GM19463 (cell line): ENCODE results near the gene C16orf46.

Experiments
- ATAC-seq: cut with Tn5 transposase; IDR thresholded peaks from one replicate; pipeline ENCODE4 v1.9.1; 2021; ENCODE audit warnings: mild to moderate bottlenecking, moderate library complexity; ENCODE audit not compliant: unreplicated experiment

The C16orf46 gene

GRCh38 chr16:81076566-81077075 lies 417 bp downstream of the C16orf46 start:
- ATAC-seq = peak; percentile 77

DNA sequence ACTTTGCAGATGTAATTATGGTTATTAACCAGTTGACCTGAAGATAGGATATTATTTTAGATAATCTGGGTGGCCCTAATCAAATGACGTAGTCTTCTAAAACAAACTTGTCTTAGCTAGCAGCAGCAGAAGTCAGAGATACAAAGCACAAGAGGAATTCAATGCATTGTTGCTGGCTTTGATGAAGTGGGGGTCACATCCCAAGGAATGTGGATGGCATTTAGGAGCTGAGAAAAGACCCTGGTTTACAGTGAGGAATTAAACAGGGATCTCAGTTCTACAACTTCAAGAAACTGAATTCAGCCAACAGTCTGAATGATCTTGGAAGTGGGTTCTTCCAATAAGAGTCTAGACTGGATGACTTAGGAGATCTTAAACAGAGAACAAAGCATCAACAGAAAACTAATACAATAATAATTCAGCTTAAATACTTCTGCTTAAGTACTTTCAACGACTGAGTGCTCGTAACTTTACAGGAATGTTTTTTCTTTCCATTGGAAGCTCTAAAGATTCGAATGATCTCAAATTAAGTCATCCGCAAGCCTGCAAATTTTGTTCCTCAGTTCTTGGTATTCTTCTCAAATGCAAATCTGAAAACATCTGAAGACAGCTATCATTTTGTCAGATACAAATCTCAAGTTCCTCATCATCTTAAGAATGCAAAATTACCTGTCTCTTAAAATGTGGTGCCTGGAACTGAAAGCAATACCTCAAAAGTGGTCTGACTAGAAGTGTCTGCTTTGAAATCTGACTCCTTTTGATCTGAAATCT lies 3.3 kb downstream of the C16orf46 start:
- ATAC-seq = no peak

DNA sequence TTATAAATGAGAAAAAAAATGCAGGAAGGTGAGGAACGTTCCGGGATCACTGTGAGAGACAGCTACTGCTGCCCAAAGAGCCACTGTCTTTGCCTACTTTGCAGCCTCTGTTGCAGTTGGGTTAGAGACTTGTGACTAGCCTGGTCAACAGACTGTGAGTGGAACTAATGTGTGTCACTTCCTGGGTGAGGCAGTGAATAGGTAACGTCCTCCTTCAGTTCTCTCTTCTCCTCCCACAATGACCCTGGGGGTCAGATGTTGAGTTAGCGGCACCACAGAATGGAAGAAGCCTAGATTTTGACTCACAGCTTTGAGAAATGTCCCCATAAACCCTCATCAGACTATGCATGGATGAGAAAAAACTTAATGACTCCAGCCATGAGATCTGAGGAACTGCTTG lies 5.2 kb downstream of the C16orf46 start:
- no peak for ATAC-seq

DNA sequence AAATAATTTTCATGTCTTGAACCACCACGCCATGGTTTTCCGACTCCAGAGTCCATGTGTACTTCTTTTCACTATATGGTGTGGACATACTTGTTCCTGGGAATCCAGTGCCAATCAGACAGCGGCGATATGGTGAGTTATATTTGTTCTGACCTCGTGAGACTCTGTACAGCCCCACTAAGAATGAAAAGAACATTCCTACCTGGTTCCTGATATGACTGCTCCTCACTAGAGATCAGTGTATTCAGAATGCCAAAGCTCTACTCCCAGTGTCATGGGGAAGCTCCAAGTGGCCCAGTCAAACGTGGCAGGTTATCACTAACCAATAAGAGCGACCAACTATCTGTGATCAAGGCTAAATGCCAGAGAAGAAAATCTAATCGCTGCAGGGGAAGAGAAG lies 6.1 kb downstream of the C16orf46 start:
- no peak for ATAC-seq

DNA sequence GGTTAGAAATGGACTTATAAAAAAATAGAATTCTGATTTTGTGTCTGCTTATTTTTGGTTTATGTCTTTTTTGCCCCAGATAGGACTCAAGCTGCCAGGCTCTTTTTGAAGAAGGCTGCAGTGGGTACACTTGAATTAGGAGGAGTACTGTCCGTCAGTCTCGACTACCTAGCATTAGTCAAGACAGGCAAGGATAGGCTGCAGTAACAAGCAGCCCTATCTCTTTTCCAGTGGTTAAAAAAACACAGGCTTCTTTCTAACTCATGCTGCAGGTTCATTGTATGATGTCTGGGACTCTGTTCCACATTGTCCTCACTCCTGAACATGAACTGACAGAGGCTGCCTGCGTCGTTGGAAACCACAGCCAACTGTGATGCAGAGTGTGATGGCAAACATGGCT lies 8.0 kb downstream of the C16orf46 start:
- no peak for ATAC-seq

GRCh38 chr16:81067166-81067565 lies 9.9 kb downstream of the C16orf46 start:
- no peak for ATAC-seq

DNA sequence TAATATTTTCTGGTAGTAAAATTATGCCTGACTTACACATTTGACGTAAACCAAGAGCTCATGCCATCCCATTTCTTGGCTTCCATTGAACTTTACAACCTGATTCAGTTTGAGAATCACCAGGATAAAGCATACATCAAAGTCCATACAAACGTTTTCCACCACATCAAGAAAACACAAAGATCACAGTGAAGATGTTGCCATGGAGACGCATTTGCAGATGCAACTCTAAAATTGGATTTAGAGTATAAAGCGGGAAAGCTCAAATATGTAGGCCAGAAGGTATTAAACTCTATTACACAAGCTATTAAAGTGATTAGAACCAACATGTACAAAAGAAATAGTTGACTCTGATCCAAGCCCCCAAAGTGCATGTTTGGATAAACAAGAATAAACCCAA lies 10.4 kb downstream of the C16orf46 start:
- no peak for ATAC-seq

DNA sequence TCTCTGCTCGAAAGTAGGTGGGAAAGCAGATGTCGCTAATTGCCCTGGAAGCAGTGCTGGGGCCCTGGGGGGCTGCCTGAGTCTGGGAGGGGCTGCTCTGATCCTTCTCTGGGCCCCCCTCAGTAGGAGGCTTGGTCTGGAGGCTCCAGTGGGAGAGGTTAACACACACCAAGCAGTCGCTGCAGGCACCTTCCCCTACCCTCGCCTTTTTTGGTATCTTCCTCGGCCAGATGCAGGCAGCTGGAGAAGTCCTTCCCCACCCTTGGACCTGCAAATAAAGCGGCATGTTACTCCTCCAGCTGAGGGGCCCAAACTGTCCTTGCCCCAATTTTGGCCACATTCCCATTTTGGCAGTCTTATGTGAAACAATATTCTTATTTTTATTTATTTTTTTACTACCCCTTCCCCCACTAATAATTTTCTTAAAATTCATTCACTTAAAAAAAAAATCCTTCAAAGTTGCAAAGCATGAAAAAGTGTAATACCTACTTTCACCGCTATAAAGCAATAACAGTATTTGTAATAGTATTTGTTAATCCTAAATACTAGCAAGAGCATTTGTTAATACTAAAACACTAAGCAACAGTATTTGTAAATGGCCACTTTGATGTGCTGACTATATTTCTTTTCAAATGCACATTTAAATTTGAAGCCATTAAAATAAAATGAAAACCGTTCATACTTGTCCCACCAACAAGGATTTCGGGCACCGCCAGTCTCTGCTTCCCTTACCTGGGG lies 15.0 kb downstream of the C16orf46 start:
- no peak for ATAC-seq

- no peak for ATAC-seq
Observed at GRCh38 chr16:81061307-81061640, 15.8 kb downstream of the C16orf46 start.

DNA sequence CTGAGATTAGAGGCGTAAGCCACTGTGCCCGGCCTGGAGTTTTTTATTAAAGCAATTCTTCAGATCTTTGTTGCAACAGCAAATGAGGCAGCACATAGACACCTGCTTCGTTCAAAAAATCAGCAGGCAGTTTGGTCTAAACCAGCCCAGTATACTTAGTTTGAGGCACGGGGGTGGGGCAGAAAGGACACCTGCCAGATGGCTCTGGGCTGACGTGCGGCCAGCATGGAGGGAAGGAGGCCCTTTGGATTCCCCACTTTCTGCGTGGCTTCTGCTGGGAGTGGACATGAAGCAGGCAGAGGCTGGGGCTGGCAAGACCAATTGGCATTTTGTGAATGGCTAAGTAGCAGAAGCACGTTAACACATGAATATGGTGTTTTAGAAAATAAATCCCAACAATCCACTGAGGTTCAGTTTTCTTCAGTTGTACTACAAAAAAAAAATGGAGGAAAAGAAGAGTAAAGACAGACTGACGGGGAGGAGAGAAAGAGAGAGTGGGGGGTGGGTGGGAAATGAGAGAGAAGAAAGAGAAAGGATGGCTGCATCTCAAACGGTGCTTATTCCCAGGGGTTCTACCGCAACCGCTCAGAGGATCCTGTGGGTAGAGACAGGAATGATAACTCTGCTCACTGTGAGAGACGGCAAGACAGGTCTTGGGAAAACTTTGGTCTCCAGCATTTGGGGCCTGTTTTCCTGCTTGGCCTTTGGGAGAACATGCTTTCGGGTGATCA lies 16.3 kb downstream of the C16orf46 start:
- no peak for ATAC-seq

DNA sequence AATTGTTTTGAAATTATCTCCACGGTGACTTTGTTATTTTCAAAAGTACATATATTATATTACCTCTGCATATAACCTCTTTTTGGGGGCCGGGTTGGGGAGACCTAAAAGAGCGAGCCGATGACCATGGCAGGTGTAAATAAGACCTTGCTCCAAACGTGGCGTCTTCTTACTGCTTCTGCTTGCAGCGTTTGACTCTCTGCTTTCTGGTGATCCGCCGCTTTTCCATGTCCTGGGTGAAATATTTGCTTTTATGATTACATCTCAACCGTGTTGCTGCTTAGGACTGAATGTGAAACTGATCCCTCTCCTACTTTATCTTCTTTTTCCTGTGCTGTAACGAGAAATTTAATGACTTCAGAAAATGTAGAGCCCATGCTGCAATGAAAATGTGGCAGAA lies 23.3 kb downstream of the C16orf46 start:
- ATAC-seq = no peak

DNA sequence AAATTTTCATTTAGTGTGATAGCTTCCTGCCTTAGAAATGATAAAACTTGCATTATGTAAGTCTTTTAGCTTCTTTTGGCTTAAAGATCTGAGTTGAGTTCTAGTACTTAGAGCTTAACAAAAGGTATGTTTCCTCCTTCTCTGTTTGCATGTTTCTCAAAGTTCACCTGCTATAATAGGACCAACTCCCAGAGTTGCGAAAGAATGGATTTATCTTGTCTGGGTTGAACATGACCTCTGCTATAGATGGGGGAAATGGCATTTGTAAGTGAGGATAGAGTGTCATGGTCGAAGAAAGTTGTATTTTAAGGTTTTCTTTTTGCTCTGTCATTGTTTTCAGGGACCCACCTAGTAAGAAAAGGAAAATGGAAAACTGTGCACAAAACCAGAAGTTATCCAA lies 34.2 kb downstream of the C16orf46 start:
- no peak for ATAC-seq

- ATAC-seq = no peak
Observed at GRCh38 chr16:81041696-81042095, 35.3 kb downstream of the C16orf46 start.

DNA sequence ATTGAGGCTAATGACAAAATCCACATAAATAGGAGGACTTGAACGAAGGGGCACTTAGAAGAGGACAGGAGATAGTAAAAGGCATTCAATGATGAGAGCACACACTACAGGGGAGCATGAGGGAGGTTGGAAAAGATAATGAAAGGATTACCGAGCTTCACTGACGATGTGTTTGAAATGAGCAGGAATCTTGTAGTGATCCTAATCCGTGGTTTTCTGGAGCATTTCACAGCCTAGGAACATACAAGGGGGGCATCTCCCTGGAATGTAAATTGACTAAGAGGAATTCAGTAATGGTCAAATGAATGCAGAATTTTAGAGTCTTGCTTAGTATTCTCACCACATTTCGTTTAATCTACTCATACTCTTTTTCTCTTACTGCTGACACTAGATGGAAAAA lies 36.2 kb downstream of the C16orf46 start:
- ATAC-seq = no peak

DNA sequence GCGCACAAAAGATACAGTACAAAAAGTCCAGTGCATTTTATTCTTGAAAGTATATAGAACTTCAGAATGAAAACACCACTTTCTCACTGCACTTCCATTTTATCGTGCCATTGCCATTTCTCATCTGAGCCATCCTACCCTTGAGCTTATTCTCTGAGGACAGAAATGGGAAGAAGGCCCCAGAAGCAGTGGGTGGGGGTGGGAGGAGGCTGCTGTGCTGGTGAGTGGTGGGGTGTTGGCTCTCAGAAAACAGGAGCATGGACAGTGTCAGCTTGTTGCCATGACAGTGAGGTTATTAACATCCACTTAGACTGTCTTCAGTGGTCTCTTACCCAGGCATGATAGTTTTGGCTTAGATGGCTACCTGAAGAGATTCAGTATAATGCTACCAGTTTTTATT lies 36.9 kb downstream of the C16orf46 start:
- no peak for ATAC-seq

DNA sequence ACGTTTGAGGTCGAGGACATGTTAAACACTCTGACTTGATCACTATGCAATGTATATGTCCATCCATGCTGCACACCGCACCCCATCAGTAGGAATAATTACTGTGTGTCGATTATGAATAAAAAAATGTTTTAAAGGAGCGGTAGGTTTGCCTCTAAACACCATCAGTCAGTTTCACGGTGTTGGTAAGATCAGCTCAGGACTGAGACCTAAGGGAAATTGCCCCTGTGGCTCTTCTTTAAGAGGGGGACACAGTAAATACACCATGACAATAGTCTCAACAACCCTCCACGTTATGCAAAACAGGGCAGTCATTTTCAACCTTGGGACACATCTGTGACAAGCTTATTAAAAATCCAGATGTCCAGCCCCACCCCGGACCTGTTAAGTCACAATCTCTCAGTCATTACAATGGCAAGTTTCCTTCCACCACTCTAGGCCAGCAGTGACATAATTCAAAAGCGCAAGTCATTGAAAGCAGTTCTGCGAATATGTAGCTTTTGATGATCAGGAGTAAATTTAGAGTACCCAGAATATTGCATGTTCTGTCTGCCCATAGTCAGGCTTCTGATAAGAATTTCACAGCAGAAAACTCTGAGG lies 40.2 kb downstream of the C16orf46 start:
- ATAC-seq = no peak

GRCh38 chr16:81035975-81036750 lies 40.9 kb downstream of the C16orf46 start:
- ATAC-seq = peak; percentile 49

DNA sequence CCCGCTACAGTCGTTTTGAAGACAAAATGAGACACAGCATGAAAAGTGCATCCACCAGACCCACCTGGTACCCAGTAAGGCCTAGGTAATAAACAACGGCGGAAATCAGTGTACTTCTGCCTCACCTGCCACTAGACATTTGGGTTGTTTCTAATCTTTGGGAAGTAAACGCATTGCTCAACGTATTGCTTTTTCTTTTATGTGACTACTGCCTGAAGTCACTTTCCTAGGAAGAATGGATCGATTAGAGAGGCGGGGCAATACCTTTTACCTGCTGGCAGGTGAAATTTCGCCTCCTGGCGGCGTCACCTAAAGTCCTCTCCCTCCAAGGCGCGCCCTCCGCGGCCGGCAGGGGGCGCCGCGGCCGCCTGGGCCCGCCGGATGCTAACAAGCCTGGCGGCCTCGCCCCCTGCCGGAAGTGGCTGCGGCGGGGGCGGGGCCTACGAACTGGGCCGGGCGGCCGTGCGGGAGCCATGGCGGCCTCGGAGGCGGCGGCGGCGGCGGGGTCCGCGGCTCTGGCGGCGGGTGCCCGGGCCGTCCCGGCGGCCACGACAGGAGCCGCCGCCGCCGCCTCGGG lies 41.6 kb downstream of the C16orf46 start, which contains the start of gene ATMIN:
Gene ATMIN, plus strand, starts transcription at position 445 of the 577 bp plus-strand sequence. Its CDS starts 29 bp downstream, at position 474.
- ATAC-seq = peak; percentile 89

DNA sequence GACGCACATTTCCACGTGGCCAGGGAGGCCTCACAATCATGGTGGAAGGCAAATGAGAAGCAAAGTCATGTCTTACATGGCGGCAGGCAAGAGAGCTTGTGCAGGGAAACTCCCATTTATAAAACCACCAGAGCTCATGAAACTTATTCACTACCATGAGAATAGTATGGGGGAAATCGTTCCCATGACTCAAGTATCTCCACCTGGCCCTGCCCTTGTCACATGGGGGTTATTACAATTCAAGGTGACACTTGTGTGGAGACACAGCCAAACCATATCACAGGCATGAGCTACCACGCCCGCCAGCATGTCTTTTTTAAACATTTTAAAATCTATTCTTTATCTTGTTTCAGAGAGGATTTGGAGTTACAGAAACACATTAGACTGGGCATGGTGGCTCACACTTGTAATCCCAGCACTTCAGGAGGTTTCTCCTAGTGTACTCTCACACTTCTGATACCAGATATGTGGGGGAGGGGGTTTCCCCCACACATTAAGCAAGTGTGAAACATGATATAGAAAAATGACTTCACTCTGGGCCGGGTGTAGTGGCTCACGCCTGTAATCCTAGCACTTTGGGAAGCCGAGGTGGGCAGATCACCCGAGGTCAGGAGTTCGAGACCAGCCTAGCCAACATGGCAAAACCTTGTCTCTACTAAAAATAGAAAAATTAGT lies 47.0 kb downstream of the C16orf46 start:
- no peak for ATAC-seq
